ENCODE measurements around the gene PYROXD2. TPM values are rescaled to one million over a fixed set of nuclear protein-coding genes. Genes with fewer than 3 reads are reported as not detected.

The PYROXD2 gene
- total RNA-seq, 1 experiment from 2014 or later: 8.1 TPM

DNA sequence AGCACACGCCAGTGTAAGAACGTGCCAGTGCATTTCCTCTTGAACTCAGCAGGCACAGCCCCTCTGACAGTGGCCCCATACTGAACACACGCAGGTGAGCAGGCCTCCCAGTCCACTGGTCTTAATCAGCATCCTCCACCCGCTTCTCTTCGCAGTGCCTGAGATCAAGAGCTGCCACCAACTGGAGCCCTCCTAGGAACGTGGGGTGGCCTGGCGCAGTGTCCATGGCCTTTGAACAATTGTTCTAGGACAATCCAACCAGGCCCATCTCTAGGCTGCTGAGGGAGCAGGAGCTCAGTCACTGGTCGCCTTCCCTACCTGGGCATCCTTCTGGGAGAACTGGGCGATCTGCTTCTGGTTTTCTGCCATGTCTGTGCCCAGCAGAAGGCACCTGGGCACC is 15.2 kb downstream of the PYROXD2 start (continued):
- TF ChIP-seq MLX (CRISPR knock-in tag; IDR thresholded peaks at IDR 0.05) (no peak), TEAD4 (CRISPR knock-in tag; IDR thresholded peaks at IDR 0.05) (no peak), HMGA2 (CRISPR knock-in tag; IDR thresholded peaks at IDR 0.05) (no peak), SMAD3 (CRISPR knock-in tag; IDR thresholded peaks at IDR 0.05; ENCODE audit: borderline replicate concordance) (no peak), IRF1 (CRISPR knock-in tag; IDR thresholded peaks at IDR 0.05) (no peak)

DNA sequence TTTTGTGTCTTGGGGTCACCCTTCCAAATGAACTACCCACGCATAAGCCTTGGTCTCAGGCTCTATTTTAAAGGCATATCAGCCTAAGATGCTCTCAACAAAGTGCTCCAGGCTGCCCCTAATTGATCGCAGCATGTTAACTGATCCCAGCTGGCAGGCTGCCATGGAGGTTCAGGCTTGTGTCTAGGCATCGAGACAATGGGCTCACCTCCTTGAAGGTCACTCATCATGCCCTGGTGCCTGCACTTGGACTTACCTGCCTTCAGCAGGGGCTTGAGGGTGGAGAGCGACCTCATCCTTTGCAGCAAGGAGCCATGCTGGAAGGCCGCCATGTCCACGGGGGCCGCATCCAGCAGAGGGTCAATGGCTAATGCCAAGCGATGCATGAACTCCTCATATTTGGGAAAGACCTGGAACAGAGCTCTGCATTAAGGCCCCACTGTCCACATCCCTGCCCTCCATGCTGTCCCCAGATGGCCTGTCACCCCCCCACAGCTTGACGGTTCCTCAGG is 17.8 kb downstream of the PYROXD2 start:
- no peak for ATAC-seq
- no peak overlapping the region for H3K27ac Mint-ChIP-seq
- H3K9me3 Mint-ChIP-seq: no peaks in the 10 kb centered on the region
- DNase-seq (ENCODE audit: low spot score): no peak
- H3K27me3 Mint-ChIP-seq (ENCODE audit: low read depth): no peaks in the 10 kb centered on the region
- no peaks in the 10 kb centered on the region; the same call in 1 of the 2 replicates for H3K36me3 Mint-ChIP-seq
- no peak overlapping the region for H3K4me3 Mint-ChIP-seq
- TF ChIP-seq SMAD3 (CRISPR knock-in tag; IDR thresholded peaks at IDR 0.05; ENCODE audit: borderline replicate concordance) (no peak), ZNF396 (CRISPR knock-in tag; IDR thresholded peaks at IDR 0.05; ENCODE audit: borderline replicate concordance) (no peak), USF2 (CRISPR knock-in tag; IDR thresholded peaks at IDR 0.05) (no peak), ETV6 (CRISPR knock-in tag; IDR thresholded peaks at IDR 0.05) (no peak), ATF2 (CRISPR knock-in tag; IDR thresholded peaks at IDR 0.05; ENCODE audit: borderline replicate concordance, low read depth) (no peak)
- TF ChIP-seq, protein P1, sequence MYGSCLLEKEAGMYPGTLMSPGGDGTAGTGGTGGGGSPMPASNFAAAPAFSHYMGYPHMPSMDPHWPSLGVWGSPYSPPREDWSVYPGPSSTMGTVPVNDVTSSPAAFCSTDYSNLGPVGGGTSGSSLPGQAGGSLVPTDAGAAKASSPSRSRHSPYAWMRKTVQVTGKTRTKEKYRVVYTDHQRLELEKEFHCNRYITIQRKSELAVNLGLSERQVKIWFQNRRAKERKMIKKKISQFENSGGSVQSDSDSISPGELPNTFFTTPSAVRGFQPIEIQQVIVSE (CRISPR knock-in tag; IDR thresholded peaks at IDR 0.05; ENCODE audit: borderline replicate concordance): no peak
- TF ChIP-seq, protein P2, sequence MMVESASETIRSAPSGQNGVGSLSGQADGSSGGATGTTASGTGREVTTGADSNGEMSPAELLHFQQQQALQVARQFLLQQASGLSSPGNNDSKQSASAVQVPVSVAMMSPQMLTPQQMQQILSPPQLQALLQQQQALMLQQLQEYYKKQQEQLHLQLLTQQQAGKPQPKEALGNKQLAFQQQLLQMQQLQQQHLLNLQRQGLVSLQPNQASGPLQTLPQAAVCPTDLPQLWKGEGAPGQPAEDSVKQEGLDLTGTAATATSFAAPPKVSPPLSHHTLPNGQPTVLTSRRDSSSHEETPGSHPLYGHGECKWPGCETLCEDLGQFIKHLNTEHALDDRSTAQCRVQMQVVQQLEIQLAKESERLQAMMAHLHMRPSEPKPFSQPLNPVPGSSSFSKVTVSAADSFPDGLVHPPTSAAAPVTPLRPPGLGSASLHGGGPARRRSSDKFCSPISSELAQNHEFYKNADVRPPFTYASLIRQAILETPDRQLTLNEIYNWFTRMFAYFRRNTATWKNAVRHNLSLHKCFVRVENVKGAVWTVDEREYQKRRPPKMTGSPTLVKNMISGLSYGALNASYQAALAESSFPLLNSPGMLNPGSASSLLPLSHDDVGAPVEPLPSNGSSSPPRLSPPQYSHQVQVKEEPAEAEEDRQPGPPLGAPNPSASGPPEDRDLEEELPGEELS (CRISPR knock-in tag; IDR thresholded peaks at IDR 0.05): no peak
- TF ChIP-seq, protein P3, sequence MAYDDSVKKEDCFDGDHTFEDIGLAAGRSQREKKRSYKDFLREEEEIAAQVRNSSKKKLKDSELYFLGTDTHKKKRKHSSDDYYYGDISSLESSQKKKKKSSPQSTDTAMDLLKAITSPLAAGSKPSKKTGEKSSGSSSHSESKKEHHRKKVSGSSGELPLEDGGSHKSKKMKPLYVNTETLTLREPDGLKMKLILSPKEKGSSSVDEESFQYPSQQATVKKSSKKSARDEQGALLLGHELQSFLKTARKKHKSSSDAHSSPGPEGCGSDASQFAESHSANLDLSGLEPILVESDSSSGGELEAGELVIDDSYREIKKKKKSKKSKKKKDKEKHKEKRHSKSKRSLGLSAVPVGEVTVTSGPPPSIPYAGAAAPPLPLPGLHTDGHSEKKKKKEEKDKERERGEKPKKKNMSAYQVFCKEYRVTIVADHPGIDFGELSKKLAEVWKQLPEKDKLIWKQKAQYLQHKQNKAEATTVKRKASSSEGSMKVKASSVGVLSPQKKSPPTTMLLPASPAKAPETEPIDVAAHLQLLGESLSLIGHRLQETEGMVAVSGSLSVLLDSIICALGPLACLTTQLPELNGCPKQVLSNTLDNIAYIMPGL (CRISPR knock-in tag; IDR thresholded peaks at IDR 0.05): no peak
- H3K4me1 Mint-ChIP-seq: no peaks in the 10 kb centered on the region
- ChIA-PET CTCF (interaction anchor here (2.6 kb wide), 1 partner anchor 28 kb away, joined by 8 read pairs; no protein-coding TSS in a partner anchor), POLR2A (interaction anchor here (0.7 kb wide), 1 partner anchor 180 kb away, joined by 4 read pairs; no protein-coding TSS in a partner anchor)

Data from WTC11 (cell line).